GM23338 (cell line): ENCODE data around the gene RPL26. TPM values are rescaled to one million over a fixed set of nuclear protein-coding genes. Genes with fewer than 3 reads are reported as not detected.
A peak's percentile ranks its signal among the peaks of the same experiment; 100 is the strongest.

Experiments
- ATAC-seq: fragments of 200-7000 bp; cut with Tn5 transposase; 3 replicates; pipeline ENCODE4 v1.9.1; 2020
- DNase-seq: peaks from one replicate; pipeline ENCODE4 v3.0.0-alpha.2; 2015; ENCODE audit warnings: low spot score
- H2AFZ ChIP-seq: fragments of 200-600 bp; sonication (generic); 2 replicates; pipeline ENCODE4 v1.8.0; 2016; ENCODE audit warnings: antibody characterized with exemption, mild to moderate bottlenecking, moderate library complexity
- H3F3A ChIP-seq: fragments of 200-600 bp; sonication (generic); replicated peaks from 2 replicates; pipeline ENCODE4 v1.8.0; 2017; ENCODE audit warnings: antibody characterized with exemption, mixed run types, low read depth
- H3K27ac ChIP-seq: fragments of 200-600 bp; sonication (generic); 2 replicates; pipeline ENCODE4 v1.6.1; 2016; ENCODE audit warnings: low read depth
- H3K27me3 ChIP-seq: fragments of 200-600 bp; sonication (generic); 2 replicates; pipeline ENCODE4 v1.8.0; 2016; ENCODE audit warnings: mild to moderate bottlenecking, mixed run types, moderate library complexity; ENCODE audit not compliant: insufficient read depth
- H3K36me3 ChIP-seq: fragments of 200-600 bp; sonication (generic); 2 replicates; pipeline ENCODE4 v1.8.0; 2016; ENCODE audit warnings: mild to moderate bottlenecking; ENCODE audit not compliant: insufficient read depth
- H3K4me1 ChIP-seq: fragments of 200-600 bp; sonication (generic); 2 replicates; pipeline ENCODE4 v1.8.0; 2016; ENCODE audit warnings: mild to moderate bottlenecking, moderate library complexity; ENCODE audit not compliant: insufficient read depth
- H3K4me2 ChIP-seq: fragments of 200-600 bp; sonication (generic); 2 replicates; pipeline ENCODE4 v1.7.1; 2017; ENCODE audit warnings: mixed run types
- H3K4me3 ChIP-seq: fragments of 200-600 bp; sonication (generic); 2 replicates; pipeline ENCODE4 v1.6.1; 2016; ENCODE audit warnings: mixed run types
- H3K79me2 ChIP-seq: fragments of 200-600 bp; sonication (generic); replicated peaks from 2 replicates; pipeline ENCODE4 v1.8.0; 2017; ENCODE audit warnings: mild to moderate bottlenecking; ENCODE audit not compliant: insufficient read depth
- H3K9me2 ChIP-seq: fragments of 200-600 bp; sonication (generic); 2 replicates; pipeline ENCODE4 v1.8.0; 2017; ENCODE audit not compliant: insufficient read depth
- H4K20me1 ChIP-seq: fragments of 200-600 bp; sonication (generic); replicated peaks from 2 replicates; pipeline ENCODE4 v1.8.0; 2017; ENCODE audit warnings: mild to moderate bottlenecking; ENCODE audit not compliant: insufficient read depth
- H3K27ac Mint-ChIP-seq: 2 replicates; pipeline ENCODE4 v1.8.0; 2020; ENCODE audit warnings: inconsistent platforms, mild to moderate bottlenecking, moderate library complexity, mixed read lengths
- H3K27me3 Mint-ChIP-seq: 3 replicates; pipeline ENCODE4 v1.8.0; 2022; ENCODE audit warnings: low read depth, mild to moderate bottlenecking, moderate library complexity, mixed read lengths, inconsistent platforms; ENCODE audit not compliant: insufficient read depth, poor library complexity
- H3K36me3 Mint-ChIP-seq: 3 replicates; pipeline ENCODE4 v1.8.0; 2021; ENCODE audit warnings: low read depth, mild to moderate bottlenecking, inconsistent platforms, moderate library complexity, mixed read lengths
- H3K4me1 Mint-ChIP-seq: 3 replicates; pipeline ENCODE4 v1.8.0; 2020; ENCODE audit warnings: mild to moderate bottlenecking, inconsistent platforms, mixed read lengths
- H3K4me3 Mint-ChIP-seq: 3 replicates; pipeline ENCODE4 v1.8.0; 2021; ENCODE audit warnings: moderate library complexity, mild to moderate bottlenecking, inconsistent platforms, mixed read lengths
- H3K9me3 Mint-ChIP-seq: 3 replicates; pipeline ENCODE4 v1.8.0; 2020; ENCODE audit warnings: moderate library complexity, mild to moderate bottlenecking, inconsistent platforms, mixed read lengths
- JUNB ChIP-seq: IDR thresholded peaks from one replicate; pipeline ENCODE4 v1.6.1; 2016; ENCODE audit warnings: antibody characterized with exemption; ENCODE audit not compliant: unreplicated experiment
- NANOG ChIP-seq: IDR thresholded peaks from 2 replicates; pipeline ENCODE4 v1.6.1; 2016; ENCODE audit warnings: antibody characterized with exemption, borderline replicate concordance
- REST ChIP-seq: IDR thresholded peaks from one replicate; pipeline ENCODE4 v1.6.1; 2018; ENCODE audit warnings: antibody characterized with exemption; ENCODE audit not compliant: unreplicated experiment
- STAT1 ChIP-seq: IDR thresholded peaks from one replicate; pipeline ENCODE4 v1.6.1; 2016; ENCODE audit warnings: antibody characterized with exemption; ENCODE audit not compliant: unreplicated experiment
- ZNF331 ChIP-seq: fragments of 250-450 bp; sonication (Bioruptor Pico); IDR thresholded peaks from 2 replicates; pipeline ENCODE4 v1.5.0; 2020; ENCODE audit warnings: low read depth, mild to moderate bottlenecking, moderate library complexity
- ZNF462 ChIP-seq: fragments of 250-450 bp; sonication (Bioruptor Pico); IDR thresholded peaks from 2 replicates; pipeline ENCODE4 v1.5.0; 2020; ENCODE audit warnings: mild to moderate bottlenecking, moderate library complexity
- polyA plus RNA-seq: library from polyadenylated mRNA; unstranded; fragments of >200 nt; fragmentation: Nextera tagmentation; extraction: Ambion mirVana; gene quantifications from 2 replicates; pipeline ENCODE4 v1.2.1, GENCODE V29; 2016
- total RNA-seq: library from RNA; depleted of rRNA; stranded (reverse); fragments of >200 nt; shearing (Covaris generic); gene quantifications from 2 replicates; pipeline ENCODE4 v1.2.3, GENCODE V29; 2014

The RPL26 gene
- total and polyA plus RNA-seq, 2 experiments from 2014 or later, result 2,274 to 3,158 TPM

GRCh38 chr17:8337802-8338752, 44.9 kb downstream of the RPL26 start:
- peak overlapping the region; percentile 35; the same call in 1 of the 2 replicates for H3K4me2 ChIP-seq
- peak overlapping the region; percentile 8; the same call in 1 of the 2 replicates for H3K27ac Mint-ChIP-seq

GRCh38 chr17:8333281-8333680, 49.7 kb downstream of the RPL26 start:
- H2AFZ ChIP-seq, result no peak overlapping the region
- Mint-ChIP-seq H3K27ac (no peak overlapping the region), H3K4me1 (peaks cover 11% of the 10 kb centered on the region), H3K36me3 (no peaks in the 10 kb centered on the region), H3K27me3 (peaks cover 10% of the 10 kb centered on the region), H3K9me3 (no peaks in the 10 kb centered on the region; the same call in 2 of the 3 replicates), H3K4me3 (no peak overlapping the region)
- H3K36me3 ChIP-seq, result no peaks in the 10 kb centered on the region
- no peak for DNase-seq
- no peaks in the 10 kb centered on the region for H4K20me1 ChIP-seq
- H3K79me2 ChIP-seq, result no peaks in the 10 kb centered on the region
- H3K4me2 ChIP-seq, result no peak overlapping the region
- no peak overlapping the region for H3K27ac ChIP-seq
- ATAC-seq, result no peak
- H3K4me1 ChIP-seq, result peaks cover 7% of the 10 kb centered on the region; the same call in 1 of the 2 replicates
- H3F3A ChIP-seq, result no peaks in the 10 kb centered on the region
- no peak overlapping the region for H3K4me3 ChIP-seq
- TF ChIP-seq REST, result no peak
- TF ChIP-seq ZNF462, result no peak
- no peak for TF ChIP-seq NANOG
- TF ChIP-seq ZNF331, result no peak
- H3K9me2 ChIP-seq, result no peaks in the 10 kb centered on the region
- 0 out of 2 replicates have a peak, but pooled peaks cover under 1% of the 10 kb centered on the region for H3K27me3 ChIP-seq

More at GRCh38 chr17:8337802-8338752, 44.9 kb downstream of the RPL26 start:
- no peaks in the 10 kb centered on the region for H3K9me2 ChIP-seq
- Mint-ChIP-seq H3K4me3 (no peak overlapping the region; the same call in 2 of the 3 replicates), H3K36me3 (no peaks in the 10 kb centered on the region), H3K4me1 (peaks cover 22% of the 10 kb centered on the region), H3K27me3 (peaks cover 2% of the 10 kb centered on the region), H3K9me3 (no peaks in the 10 kb centered on the region; the same call in 2 of the 3 replicates)
- H3K4me3 ChIP-seq, result no peak overlapping the region
- peak; percentile 35 for DNase-seq
- H3K27me3 ChIP-seq, result no peaks in the 10 kb centered on the region
- no peak for TF ChIP-seq JUNB
- no peak for TF ChIP-seq STAT1
- no peak overlapping the region for H3K27ac ChIP-seq
- H3K4me1 ChIP-seq, result peaks cover 19% of the 10 kb centered on the region; the same call in 1 of the 2 replicates
- H3F3A ChIP-seq, result no peaks in the 10 kb centered on the region
- no peaks in the 10 kb centered on the region for H3K79me2 ChIP-seq
- peak overlapping the region; percentile 66 for H2AFZ ChIP-seq
- no peaks in the 10 kb centered on the region for H3K36me3 ChIP-seq
- peak; percentile 13; the same call in 1 of the 3 replicates for ATAC-seq
- no peaks in the 10 kb centered on the region for H4K20me1 ChIP-seq
